Neuron (in vitro differentiated cells): ENCODE data around the gene NTSR2.

ENCODE experiments used
- H2AFZ ChIP-seq: one replicate; pipeline ENCODE4 v1.6.1; 2013; ENCODE audit warnings: low read depth, mild to moderate bottlenecking, inconsistent platforms, low read length, moderate library complexity
- H3K27me3 ChIP-seq: one replicate; pipeline ENCODE4 v1.6.1; 2013; ENCODE audit warnings: low read length; ENCODE audit not compliant: insufficient read depth
- H3K36me3 ChIP-seq: one replicate; pipeline ENCODE4 v1.6.1; 2013; ENCODE audit warnings: low read length; ENCODE audit not compliant: insufficient read depth
- H3K4me1 ChIP-seq: one replicate; pipeline ENCODE4 v1.6.1; 2013; ENCODE audit warnings: low read length; ENCODE audit not compliant: insufficient read depth
- H3K4me3 ChIP-seq: 2 replicates; pipeline ENCODE4 v1.5.1; 2013; ENCODE audit warnings: mild to moderate bottlenecking, low read length, moderate library complexity
- H3K9me3 ChIP-seq: one replicate; pipeline ENCODE4 v1.6.1; 2013; ENCODE audit warnings: low read length

Gene NTSR2

GRCh38 chr2:11695576-11695975 lies 25.6 kb upstream of the NTSR2 start:
- H2AFZ ChIP-seq, result no peak overlapping the region
- H3K27me3 ChIP-seq, result no peaks in the 10 kb centered on the region
- H3K4me3 ChIP-seq, result no peak overlapping the region

GRCh38 chr2:11692966-11693521 lies 23.0 kb upstream of the NTSR2 start:
- Histone ChIP-seq H3K4me1 (peaks cover 24% of the 10 kb centered on the region), H3K27me3 (no peaks in the 10 kb centered on the region), H2AFZ (no peak overlapping the region), H3K4me3 (no peak overlapping the region), H3K9me3 (no peaks in the 10 kb centered on the region), H3K36me3 (no peaks in the 10 kb centered on the region)

More at GRCh38 chr2:11695576-11695975, 25.6 kb upstream of the NTSR2 start:
- H3K4me1 ChIP-seq, result peaks cover 15% of the 10 kb centered on the region
- H3K9me3 ChIP-seq, result no peaks in the 10 kb centered on the region
- H3K36me3 ChIP-seq, result no peaks in the 10 kb centered on the region

- no peaks in the 10 kb centered on the region for H3K36me3 ChIP-seq
- H3K9me3 ChIP-seq, result no peaks in the 10 kb centered on the region
- no peak overlapping the region for H2AFZ ChIP-seq
- H3K4me1 ChIP-seq, result peaks cover 11% of the 10 kb centered on the region
- H3K4me3 ChIP-seq, result no peak overlapping the region
- no peaks in the 10 kb centered on the region for H3K27me3 ChIP-seq
Observed at GRCh38 chr2:11691076-11691660, 21.2 kb upstream of the NTSR2 start.

- H3K27me3 ChIP-seq, result no peaks in the 10 kb centered on the region
- no peaks in the 10 kb centered on the region for H3K9me3 ChIP-seq
- peak overlapping the region; percentile 50 for H2AFZ ChIP-seq
- peaks cover 21% of the 10 kb centered on the region for H3K4me1 ChIP-seq
- H3K4me3 ChIP-seq, result peak overlapping the region; percentile 6
- H3K36me3 ChIP-seq, result no peaks in the 10 kb centered on the region
Observed at GRCh38 chr2:11688222-11689069, 18.5 kb upstream of the NTSR2 start.

GRCh38 chr2:11687736-11688135 lies 17.7 kb upstream of the NTSR2 start:
- Histone ChIP-seq H3K36me3 (no peaks in the 10 kb centered on the region), H2AFZ (peak overlapping the region; percentile 50), H3K4me1 (peaks cover 21% of the 10 kb centered on the region), H3K9me3 (no peaks in the 10 kb centered on the region), H3K27me3 (no peaks in the 10 kb centered on the region), H3K4me3 (no peak overlapping the region)

- Histone ChIP-seq H3K27me3 (no peaks in the 10 kb centered on the region), H3K4me3 (no peak overlapping the region), H2AFZ (no peak overlapping the region), H3K4me1 (peaks cover 22% of the 10 kb centered on the region), H3K36me3 (no peaks in the 10 kb centered on the region), H3K9me3 (no peaks in the 10 kb centered on the region)
Observed at GRCh38 chr2:11685906-11686470, 16.0 kb upstream of the NTSR2 start.

- Histone ChIP-seq H3K9me3 (no peaks in the 10 kb centered on the region), H3K27me3 (no peaks in the 10 kb centered on the region), H2AFZ (no peak overlapping the region), H3K36me3 (no peaks in the 10 kb centered on the region), H3K4me3 (no peak overlapping the region), H3K4me1 (peaks cover 29% of the 10 kb centered on the region)
Observed at GRCh38 chr2:11684894-11685460, 15.0 kb upstream of the NTSR2 start.

GRCh38 chr2:11683966-11684365 lies 14.0 kb upstream of the NTSR2 start:
- peaks cover 4% of the 10 kb centered on the region for H3K27me3 ChIP-seq
- H2AFZ ChIP-seq, result no peak overlapping the region
- peaks cover 28% of the 10 kb centered on the region for H3K4me1 ChIP-seq
- H3K36me3 ChIP-seq, result no peaks in the 10 kb centered on the region
- no peak overlapping the region for H3K4me3 ChIP-seq
- no peaks in the 10 kb centered on the region for H3K9me3 ChIP-seq

GRCh38 chr2:11683476-11683875 lies 13.5 kb upstream of the NTSR2 start:
- Histone ChIP-seq H3K4me1 (peaks cover 23% of the 10 kb centered on the region), H3K4me3 (no peak overlapping the region), H3K36me3 (no peaks in the 10 kb centered on the region), H2AFZ (no peak overlapping the region), H3K27me3 (peaks cover 9% of the 10 kb centered on the region), H3K9me3 (no peaks in the 10 kb centered on the region)

- Histone ChIP-seq H3K9me3 (no peaks in the 10 kb centered on the region), H3K4me3 (no peak overlapping the region), H2AFZ (no peak overlapping the region), H3K36me3 (no peaks in the 10 kb centered on the region), H3K27me3 (peaks cover 16% of the 10 kb centered on the region), H3K4me1 (peaks cover 18% of the 10 kb centered on the region)
Observed at GRCh38 chr2:11682590-11682915, 12.6 kb upstream of the NTSR2 start.

GRCh38 chr2:11681722-11682589 lies 12.0 kb upstream of the NTSR2 start:
- H3K36me3 ChIP-seq, result no peaks in the 10 kb centered on the region
- no peak overlapping the region for H3K4me3 ChIP-seq
- H3K27me3 ChIP-seq, result peaks cover 20% of the 10 kb centered on the region
- no peaks in the 10 kb centered on the region for H3K9me3 ChIP-seq
- peaks cover 18% of the 10 kb centered on the region for H3K4me1 ChIP-seq
- H2AFZ ChIP-seq, result no peak overlapping the region

- Histone ChIP-seq H3K9me3 (no peaks in the 10 kb centered on the region), H3K36me3 (no peaks in the 10 kb centered on the region), H3K4me1 (peaks cover 18% of the 10 kb centered on the region), H2AFZ (no peak overlapping the region), H3K4me3 (no peak overlapping the region), H3K27me3 (peaks cover 25% of the 10 kb centered on the region)
Observed at GRCh38 chr2:11680901-11681721, 11.1 kb upstream of the NTSR2 start.
